Measurements from ENCODE around the gene EPB41L2.

Gene EPB41L2

DNA sequence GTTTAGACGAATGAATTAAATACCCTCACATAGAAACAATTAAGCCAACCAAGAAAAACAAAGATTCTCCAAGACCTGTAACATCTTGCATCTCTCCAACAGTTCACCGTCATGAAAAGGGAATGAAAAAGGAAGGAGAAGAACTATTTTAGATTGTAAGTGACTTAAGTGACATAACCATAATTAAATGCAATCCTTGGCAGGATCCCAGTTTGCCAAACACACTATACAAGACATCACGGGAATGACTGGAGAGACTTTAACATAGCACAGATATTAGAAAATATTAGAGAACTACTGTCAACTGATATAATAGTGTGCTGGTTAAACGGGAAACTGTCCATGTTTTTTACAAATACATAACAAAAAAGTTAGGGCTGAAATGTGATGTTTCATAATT lies 22.2 kb downstream of the EPB41L2 start:
- TF ChIP-seq, protein P1, sequence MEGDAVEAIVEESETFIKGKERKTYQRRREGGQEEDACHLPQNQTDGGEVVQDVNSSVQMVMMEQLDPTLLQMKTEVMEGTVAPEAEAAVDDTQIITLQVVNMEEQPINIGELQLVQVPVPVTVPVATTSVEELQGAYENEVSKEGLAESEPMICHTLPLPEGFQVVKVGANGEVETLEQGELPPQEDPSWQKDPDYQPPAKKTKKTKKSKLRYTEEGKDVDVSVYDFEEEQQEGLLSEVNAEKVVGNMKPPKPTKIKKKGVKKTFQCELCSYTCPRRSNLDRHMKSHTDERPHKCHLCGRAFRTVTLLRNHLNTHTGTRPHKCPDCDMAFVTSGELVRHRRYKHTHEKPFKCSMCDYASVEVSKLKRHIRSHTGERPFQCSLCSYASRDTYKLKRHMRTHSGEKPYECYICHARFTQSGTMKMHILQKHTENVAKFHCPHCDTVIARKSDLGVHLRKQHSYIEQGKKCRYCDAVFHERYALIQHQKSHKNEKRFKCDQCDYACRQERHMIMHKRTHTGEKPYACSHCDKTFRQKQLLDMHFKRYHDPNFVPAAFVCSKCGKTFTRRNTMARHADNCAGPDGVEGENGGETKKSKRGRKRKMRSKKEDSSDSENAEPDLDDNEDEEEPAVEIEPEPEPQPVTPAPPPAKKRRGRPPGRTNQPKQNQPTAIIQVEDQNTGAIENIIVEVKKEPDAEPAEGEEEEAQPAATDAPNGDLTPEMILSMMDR (IDR thresholded peaks at IDR 0.05; ENCODE audit: low read depth, low read length, missing control alignments), result no peak
- no peak for DNase-seq (ENCODE audit: low read depth)
- H3K4me3 ChIP-seq (ENCODE audit: low read depth, low read length), result no peak overlapping the region
- in situ Hi-C loops (cut with HindIII; ENCODE audit: low sequenced_read_pairs), result no loop called here

GRCh38 chr6:131039345-131039680 lies 23.7 kb downstream of the EPB41L2 start:
- DNase-seq (ENCODE audit: low read depth), result no peak
- no peak overlapping the region for H3K4me3 ChIP-seq (ENCODE audit: low read depth, low read length)
- TF ChIP-seq, protein P1 (IDR thresholded peaks at IDR 0.05; ENCODE audit: low read depth, low read length, missing control alignments), result no peak
- in situ Hi-C loops (cut with HindIII; ENCODE audit: low sequenced_read_pairs), result loop anchor here (5.0 kb wide), 1 partner anchor 33 kb away; no protein-coding TSS in a partner anchor

DNA sequence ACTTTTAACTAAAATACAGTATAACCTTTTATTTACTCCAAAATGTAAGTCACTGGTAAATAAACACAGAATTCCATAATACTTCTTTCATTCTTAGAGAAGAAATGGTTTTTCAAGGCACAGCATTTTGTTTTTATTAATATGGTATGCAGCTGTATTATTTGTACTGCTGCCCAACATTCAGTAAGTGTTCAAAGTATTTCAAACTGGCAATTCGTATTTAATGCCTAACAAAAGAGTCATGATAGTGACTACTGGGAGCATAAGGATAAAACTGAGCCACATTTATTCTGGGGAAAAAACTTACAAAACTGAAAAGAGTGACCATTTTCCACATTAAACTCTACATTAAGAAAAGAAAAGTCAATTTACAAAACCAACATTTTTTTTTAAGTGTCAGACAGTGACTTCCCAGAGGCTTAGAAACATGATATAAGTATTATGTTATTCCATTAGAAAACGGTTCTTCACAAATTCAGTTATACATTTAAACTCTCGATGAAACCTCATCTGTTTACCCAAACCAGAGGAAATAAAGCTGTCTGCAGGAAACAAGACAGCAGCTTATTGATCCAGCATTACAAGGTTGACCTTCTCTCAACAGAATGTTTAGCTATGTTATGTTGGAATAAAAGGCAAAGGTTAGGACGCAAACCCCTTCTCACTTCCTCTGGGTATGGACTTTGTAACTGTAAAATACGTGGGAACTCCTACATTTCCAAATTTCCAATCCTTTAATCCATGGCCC lies 24.3 kb downstream of the EPB41L2 start:
- in situ Hi-C loops (cut with HindIII; ENCODE audit: low sequenced_read_pairs), result loop anchor here (5.0 kb wide), 1 partner anchor 34 kb away; no protein-coding TSS in a partner anchor
- DNase-seq (ENCODE audit: low read depth), result no peak
- H3K4me3 ChIP-seq (ENCODE audit: low read depth, low read length), result no peak overlapping the region
- TF ChIP-seq, protein P1 (IDR thresholded peaks at IDR 0.05; ENCODE audit: low read depth, low read length, missing control alignments), result no peak

DNA sequence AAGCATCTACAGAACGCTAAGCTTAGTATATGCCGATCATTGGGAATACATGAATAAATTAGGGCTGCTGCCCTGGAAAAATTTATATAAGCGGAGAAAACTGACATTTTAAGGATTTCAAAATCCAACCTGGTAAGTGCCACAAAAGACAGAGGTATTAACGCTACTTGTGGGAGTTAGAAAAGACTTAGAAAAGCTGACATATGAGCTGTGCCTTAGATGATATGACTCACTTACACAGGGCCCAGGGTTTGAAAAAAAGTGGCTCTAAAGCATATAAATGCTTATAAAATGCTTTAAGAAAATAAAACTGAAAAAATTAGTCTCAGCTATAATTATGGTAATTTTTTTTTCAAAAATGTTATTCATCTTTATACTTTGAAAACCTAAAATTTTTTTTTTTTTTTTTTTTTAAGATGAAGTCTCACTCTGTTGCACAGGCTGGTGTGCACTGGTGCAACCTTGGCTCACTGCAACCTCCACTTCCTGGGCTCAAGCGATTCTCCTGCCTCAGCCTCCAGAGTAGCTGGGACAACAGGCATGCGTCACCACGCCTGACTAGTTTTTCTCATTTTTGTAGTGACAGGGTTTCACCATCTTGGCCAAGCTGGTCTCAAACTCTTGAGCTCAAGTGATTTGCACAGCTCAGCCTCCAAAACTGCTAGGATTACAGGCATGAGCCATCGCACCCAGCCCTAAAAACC lies 25.7 kb downstream of the EPB41L2 start:
- TF ChIP-seq, protein P1 (IDR thresholded peaks at IDR 0.05; ENCODE audit: low read depth, low read length, missing control alignments), result no peak
- no peak for DNase-seq (ENCODE audit: low read depth)
- in situ Hi-C loops (cut with HindIII; ENCODE audit: low sequenced_read_pairs), result loop anchor here (5.0 kb wide), 1 partner anchor 35 kb away; no protein-coding TSS in a partner anchor
- no peak overlapping the region for H3K4me3 ChIP-seq (ENCODE audit: low read depth, low read length)

DNA sequence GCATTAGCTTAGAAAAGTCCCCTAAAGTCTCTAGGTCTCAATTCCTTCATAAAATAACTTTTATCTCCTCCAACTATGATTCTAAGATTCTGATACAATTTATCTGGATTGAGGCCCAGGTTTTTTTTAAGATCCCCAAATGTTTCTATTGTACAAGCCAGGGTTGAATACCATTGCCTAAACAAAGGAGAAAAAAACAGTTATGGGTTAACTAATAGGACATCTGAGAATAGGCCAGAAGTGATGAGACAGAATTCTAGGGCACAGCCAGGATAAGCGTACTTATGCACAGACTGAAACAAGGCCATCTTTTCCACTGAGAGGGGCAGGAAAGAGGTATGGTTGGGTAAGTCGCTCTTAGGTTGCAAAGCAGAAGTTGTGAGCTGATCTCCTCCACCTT lies 26.4 kb downstream of the EPB41L2 start:
- in situ Hi-C loops (cut with HindIII; ENCODE audit: low sequenced_read_pairs), result loop anchor here (5.0 kb wide), 1 partner anchor 36 kb away; no protein-coding TSS in a partner anchor
- TF ChIP-seq, protein P1 (IDR thresholded peaks at IDR 0.05; ENCODE audit: low read depth, low read length, missing control alignments), result no peak
- no peak overlapping the region for H3K4me3 ChIP-seq (ENCODE audit: low read depth, low read length)
- no peak for DNase-seq (ENCODE audit: low read depth)

- in situ Hi-C loops (cut with HindIII; ENCODE audit: low sequenced_read_pairs), result loop anchor here (5.0 kb wide), 1 partner anchor 36 kb away; no protein-coding TSS in a partner anchor
- H3K4me3 ChIP-seq (ENCODE audit: low read depth, low read length), result no peak overlapping the region
- TF ChIP-seq, protein P1 (IDR thresholded peaks at IDR 0.05; ENCODE audit: low read depth, low read length, missing control alignments), result no peak
- DNase-seq (ENCODE audit: low read depth), result no peak
Observed at GRCh38 chr6:131036143-131036542, 26.9 kb downstream of the EPB41L2 start.

All from astrocyte of the cerebellum (primary cell).